K562 (cell line): ENCODE measurements around the gene DDX23. TPM values are rescaled to one million over a fixed set of nuclear protein-coding genes. Genes with fewer than 3 reads are reported as not detected.

Experiments
- ATAC-seq: fragments of 200-7000 bp; cut with Tn5 transposase; 3 replicates; pipeline ENCODE4 v1.9.1; 2020; ENCODE audit warnings: moderate library complexity
- BruUV-seq: library from RNA; stranded (reverse); fragments of 400-500 nt; replicated peaks from 2 replicates; lab custom pipeline; 2021; lab: Mats Ljungman, UMichigan
- CTCF ChIA-PET: fragments of 300-600 bp; formaldehyde crosslinking; extraction: SDS; loops from one replicate; lab custom pipeline; 2021; ENCODE audit warnings: low intra/inter-chr PET ratio; lab: Yijun Ruan, JAX
- POLR2A ChIA-PET: fragments of 300-600, 350-650 bp; sonication (Branson Sonifier 250); formaldehyde crosslinking; extraction: SDS; loops from one replicate; lab custom pipeline; 2021; ENCODE audit warnings: antibody characterized with exemption, inconsistent platforms; lab: Yijun Ruan, JAX
- DNase-seq, 4 experiments: peaks; one replicate each; pipeline versions ENCODE4 v3.0.0 to v3.0.0-alpha.2; 2011 to 2018; ENCODE audit warnings: low spot score in 3 of 4, mixed read lengths in 3 of 4; ENCODE audit errors: extremely low read depth in 1 of 4
- FAIRE-seq: peaks from 2 replicates; lab custom pipeline; 2011; peaks lifted over from hg19 to GRCh38; lab: Jason Lieb, UNC
- H2AFZ ChIP-seq: 2 replicates; pipeline ENCODE4 v1.6.0; 2011; ENCODE audit warnings: low read depth, low read length, control low read depth, inconsistent platforms
- H3K27ac ChIP-seq: fragments of 200-600 bp; 3 replicates; pipeline ENCODE4 v1.8.0; 2011; ENCODE audit warnings: low read depth, mild to moderate bottlenecking, control low read depth, inconsistent platforms, low read length, moderate library complexity, mixed read lengths; ENCODE audit errors: extremely low read depth
- H3K27me3 ChIP-seq, 2 experiments: fragments of 300-600 bp in 1 of 2; 2 replicates in 1 of 2; 3 replicates in 1 of 2; pipeline versions ENCODE4 v1.6.0 to v1.8.0; 2011; ENCODE audit warnings: inconsistent platforms in 2 of 2, low read length in 2 of 2, mild to moderate bottlenecking in 1 of 2, mixed read lengths in 1 of 2, moderate library complexity in 1 of 2; ENCODE audit not compliant: control insufficient read depth in 2 of 2, insufficient read depth in 2 of 2
- H3K36me3 ChIP-seq: fragments of 300-600 bp; 3 replicates; pipeline ENCODE4 v1.8.0; 2011; ENCODE audit warnings: mild to moderate bottlenecking, low read length, inconsistent platforms; ENCODE audit not compliant: control insufficient read depth, insufficient read depth
- H3K4me1 ChIP-seq, 2 experiments: fragments of 200-600 bp in 1 of 2; replicated peaks in 1 of 2; 2 replicates in 1 of 2; 3 replicates in 1 of 2; pipeline versions ENCODE4 v1.5.1 to v1.8.0; 2011; ENCODE audit warnings: inconsistent platforms in 2 of 2, low read length in 2 of 2, mild to moderate bottlenecking in 1 of 2, mixed read lengths in 1 of 2, moderate library complexity in 1 of 2; ENCODE audit not compliant: control insufficient read depth in 2 of 2, insufficient read depth in 2 of 2
- H3K4me2 ChIP-seq: 2 replicates; pipeline ENCODE4 v1.6.1; 2011; ENCODE audit warnings: low read length, control low read depth, inconsistent platforms, mixed read lengths; ENCODE audit not compliant: insufficient read depth
- H3K4me3 ChIP-seq: fragments of 200-600 bp; sonication (generic), shearing (Covaris generic); 2 replicates; pipeline ENCODE4 v1.5.1; 2016; ENCODE audit warnings: control low read depth, inconsistent platforms
- H3K79me2 ChIP-seq: fragments of 200-600 bp; 3 replicates; pipeline ENCODE4 v1.8.0; 2011; ENCODE audit warnings: low read length, inconsistent platforms; ENCODE audit not compliant: control insufficient read depth, insufficient read depth
- H3K9ac ChIP-seq, 2 experiments: 2 replicates each; pipeline versions ENCODE4 v1.6.0 to v1.6.1; 2011; ENCODE audit warnings: low read depth in 2 of 2, low read length in 2 of 2, control low read depth in 1 of 2, inconsistent platforms in 1 of 2, mild to moderate bottlenecking in 1 of 2, mixed read lengths in 1 of 2; ENCODE audit not compliant: insufficient read depth in 1 of 2
- H3K9me1 ChIP-seq: one replicate; pipeline ENCODE4 v1.6.0; 2011; ENCODE audit warnings: inconsistent platforms, mild to moderate bottlenecking, low read length, moderate library complexity; ENCODE audit not compliant: control insufficient read depth, insufficient read depth
- H3K9me3 ChIP-seq: replicated peaks from 2 replicates; pipeline ENCODE4 v1.5.1; 2011; ENCODE audit warnings: low read depth, low read length, inconsistent platforms; ENCODE audit not compliant: control insufficient read depth, insufficient read depth
- H4K20me1 ChIP-seq: replicated peaks from 2 replicates; pipeline ENCODE4 v1.6.1; 2011; ENCODE audit warnings: low read length, inconsistent platforms, mixed read lengths; ENCODE audit not compliant: control insufficient read depth, insufficient read depth
- BRCA1 ChIP-seq, 2 experiments: fragments of 450-650 bp in 1 of 2; sonication (generic) in 1 of 2; formaldehyde crosslinking in 1 of 2; IDR thresholded peaks; 2 replicates each; pipeline versions ENCODE4 v1.5.0 to v1.6.1; 2017 to 2020; ENCODE audit warnings: mild to moderate bottlenecking in 1 of 2, missing genetic modification reagents in 1 of 2
- FOSL1 ChIP-seq: fragments of 200-800 bp; sonication (Bioruptor generic); conservative IDR thresholded peaks from 2 replicates; pipeline ENCODE4 v1.6.1; 2016; ENCODE audit warnings: missing genetic modification characterization, missing compliant biosample characterization
- HNRNPUL1 ChIP-seq: fragments of 200-400 bp; formaldehyde crosslinking; IDR thresholded peaks from 2 replicates; pipeline ENCODE4 v1.6.1; 2017; ENCODE audit warnings: low read length
- SMC3 ChIP-seq: conservative IDR thresholded peaks from 2 replicates; pipeline ENCODE4 v1.6.1; 2011; ENCODE audit warnings: low read depth, low read length, improper control_type of control experiment; ENCODE audit not compliant: insufficient read depth
- ZBTB40 ChIP-seq, 2 experiments: fragments of 450-650 bp in 1 of 2; sonication (generic) in 1 of 2; formaldehyde crosslinking in 1 of 2; IDR thresholded peaks; 2 replicates each; pipeline versions ENCODE4 v1.7.1 to v1.9.0; 2016 to 2022; ENCODE audit warnings: inconsistent platforms in 1 of 2, mild to moderate bottlenecking in 1 of 2, missing genetic modification reagents in 1 of 2
- WGBS: fragments of 100-300 bp; shearing (Covaris generic); methylation state at CpG from one replicate; pipeline ENCODE4 v1.1.6; 2016; ENCODE audit warnings: low coverage, mixed read lengths; ENCODE audit not compliant: insufficient coverage; ENCODE audit errors: missing lambda C conversion rate; 5-methylcytosine and 5-hydroxymethylcytosine counted together
- in situ Hi-C: fragments of 300-500 bp; cut with MboI; formaldehyde crosslinking; loops from 4 replicates; pipeline ENCODE4 v1.15.0; 2018; ENCODE audit warnings: inconsistent platforms, mixed read lengths
- intact Hi-C: fragments of 100-400 bp; cut with micrococcal nuclease; formaldehyde crosslinking; loops from 2 replicates; pipeline ENCODE4 v1.14.2; 2022
- polyA plus RNA-seq, 8 experiments: library from polyadenylated mRNA; depleted of rRNA in 4 of 8; stranded (reverse) in 5 of 8; unstranded in 3 of 8; fragments of >200 nt; fragmentation: Nextera tagmentation in 2 of 8; fragmentation: Illumina TruSeq in 1 of 8; extraction: Ambion mirVana in 2 of 8; extraction: Trizol in 1 of 8; gene quantifications; 2 replicates each; pipeline versions ENCODE4 v1.2.1 to v1.2.3, GENCODE V29; 2011 to 2014; ENCODE audit warnings: inconsistent platforms in 1 of 8, missing spikeins in 1 of 8
- total RNA-seq, 7 experiments: library from RNA; depleted of rRNA in 6 of 7; stranded (reverse); fragments of >200 nt in 6 of 7; fragmentation: Illumina TruSeq in 2 of 7; extraction: Trizol in 2 of 7; gene quantifications; 2 replicates each; pipeline versions ENCODE4 v1.2.1 to v1.2.3, GENCODE V29; 2011 to 2021; ENCODE audit warnings: low replicate concordance in 1 of 7

Gene DDX23
- total and polyA plus RNA-seq, 9 of the 15 experiments (the other 6 are each of a cell fraction or from before 2014, with no cell fraction given), result 32.4 to 138 (median 104) TPM

DNA sequence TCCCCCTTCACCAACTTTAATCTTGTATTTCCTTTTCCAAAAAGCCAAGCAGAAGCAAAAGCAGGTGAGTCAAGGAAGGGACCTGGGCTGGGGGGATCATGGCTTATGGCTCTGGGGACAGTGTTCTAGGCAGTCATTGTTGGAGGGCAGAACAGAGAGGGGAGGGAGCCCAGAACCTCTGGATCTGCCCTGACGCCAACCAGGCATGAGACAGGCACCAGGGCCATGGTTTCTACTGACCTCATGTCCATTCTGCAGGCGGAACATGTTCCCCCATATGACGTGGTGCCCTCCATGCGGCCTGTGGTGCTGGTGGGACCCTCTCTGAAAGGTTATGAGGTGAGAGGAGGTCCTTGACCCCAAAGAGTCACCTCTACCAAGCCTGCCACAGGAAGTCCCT, 27.1 kb downstream of the DDX23 start:
- Histone ChIP-seq H3K4me3 (no peak overlapping the region), H3K36me3 (peaks cover 17% of the 10 kb centered on the region; the same call in 1 of the 3 replicates), H3K79me2 (no peaks in the 10 kb centered on the region), H2AFZ (no peak overlapping the region), H3K9ac (no peak overlapping the region), H3K9me1 (peaks cover 5% of the 10 kb centered on the region), H3K9me3 (no peaks in the 10 kb centered on the region), H3K27me3 (peaks cover 18 to 33% of the 10 kb centered on the region in 2 experiments; a peak in 4 of 5 replicates), H3K27ac (no peak overlapping the region), H3K4me1 (peaks cover 0 to 12% of the 10 kb centered on the region in 2 experiments; a peak in 2 of 5 replicates), H3K4me2 (no peak overlapping the region), H4K20me1 (peaks cover 18% of the 10 kb centered on the region)
- in situ Hi-C loops (no loop called here), intact Hi-C loops (no loop called here)
- no peak for DNase-seq
- no peak for ATAC-seq
- CTCF ChIA-PET, result no interaction called here
- 19% methylated on average over 4 of the region's 4 CpGs for WGBS
- no peak for FAIRE-seq
- POLR2A ChIA-PET, result interaction anchor here (0.6 to 0.7 kb wide), 2 partner anchors 27 to 65 kb away, joined by 3 to 4 read pairs; partner anchors contain the start of gene DDX23
- no peak for TF ChIP-seq FOSL1
- no TSS peak for BruUV-seq

GRCh38 chr12:48824112-48824511, 27.9 kb downstream of the DDX23 start:
- CTCF ChIA-PET, result no interaction called here
- TF ChIP-seq HNRNPUL1, result no peak
- no peak for TF ChIP-seq SMC3
- TF ChIP-seq BRCA1 (IDR thresholded peaks at IDR 0.05), result no peak
- TF ChIP-seq BRCA1 (CRISPR knock-in tag; IDR thresholded peaks at IDR 0.05), result no peak
- TF ChIP-seq ZBTB40 (IDR thresholded peaks at IDR 0.05), result no peak
- no peak for TF ChIP-seq ZBTB40 (CRISPR knock-in tag; IDR thresholded peaks at IDR 0.05)

More at GRCh38 chr12:48824112-48824511, 27.9 kb downstream of the DDX23 start:
- Histone ChIP-seq H3K4me3 (no peak overlapping the region), H3K79me2 (no peaks in the 10 kb centered on the region), H3K27ac (no peak overlapping the region), H3K9ac (no peak overlapping the region), H2AFZ (no peak overlapping the region), H3K9me3 (no peaks in the 10 kb centered on the region), H3K4me1 (peaks cover 0 to 13% of the 10 kb centered on the region in 2 experiments; a peak in 2 of 5 replicates), H3K36me3 (peaks cover 9% of the 10 kb centered on the region; the same call in 1 of the 3 replicates), H3K27me3 (peaks cover 18 to 41% of the 10 kb centered on the region in 2 experiments; a peak in 4 of 5 replicates), H3K4me2 (no peak overlapping the region), H3K9me1 (peaks cover 5% of the 10 kb centered on the region), H4K20me1 (peaks cover 17% of the 10 kb centered on the region)
- ATAC-seq, result peak; percentile 61
- 4% methylated on average over 11 of the region's 12 CpGs for WGBS
- peak; percentile 38 to 80 (median 67) for DNase-seq
- intact Hi-C loops (no loop called here), in situ Hi-C loops (no loop called here)
- no peak for FAIRE-seq
- BruUV-seq, result no TSS peak
- POLR2A ChIA-PET, result interaction anchor here (1.4 kb wide), 1 partner anchor 10 kb away, joined by 5 read pairs; no protein-coding TSS in a partner anchor
